Central memory CD4-positive, alpha-beta T cell (primary cell): ENCODE data around the gene PPFIA3.
"Not testable (repeated sequence)": the region's sequence is repeated elsewhere in the genome, so short reads cannot be mapped to it uniquely, and the experiment has no call there.

ENCODE experiments used
- DNase-seq: peaks from one replicate; pipeline ENCODE4 v3.0.0; 2022

The PPFIA3 gene

DNA sequence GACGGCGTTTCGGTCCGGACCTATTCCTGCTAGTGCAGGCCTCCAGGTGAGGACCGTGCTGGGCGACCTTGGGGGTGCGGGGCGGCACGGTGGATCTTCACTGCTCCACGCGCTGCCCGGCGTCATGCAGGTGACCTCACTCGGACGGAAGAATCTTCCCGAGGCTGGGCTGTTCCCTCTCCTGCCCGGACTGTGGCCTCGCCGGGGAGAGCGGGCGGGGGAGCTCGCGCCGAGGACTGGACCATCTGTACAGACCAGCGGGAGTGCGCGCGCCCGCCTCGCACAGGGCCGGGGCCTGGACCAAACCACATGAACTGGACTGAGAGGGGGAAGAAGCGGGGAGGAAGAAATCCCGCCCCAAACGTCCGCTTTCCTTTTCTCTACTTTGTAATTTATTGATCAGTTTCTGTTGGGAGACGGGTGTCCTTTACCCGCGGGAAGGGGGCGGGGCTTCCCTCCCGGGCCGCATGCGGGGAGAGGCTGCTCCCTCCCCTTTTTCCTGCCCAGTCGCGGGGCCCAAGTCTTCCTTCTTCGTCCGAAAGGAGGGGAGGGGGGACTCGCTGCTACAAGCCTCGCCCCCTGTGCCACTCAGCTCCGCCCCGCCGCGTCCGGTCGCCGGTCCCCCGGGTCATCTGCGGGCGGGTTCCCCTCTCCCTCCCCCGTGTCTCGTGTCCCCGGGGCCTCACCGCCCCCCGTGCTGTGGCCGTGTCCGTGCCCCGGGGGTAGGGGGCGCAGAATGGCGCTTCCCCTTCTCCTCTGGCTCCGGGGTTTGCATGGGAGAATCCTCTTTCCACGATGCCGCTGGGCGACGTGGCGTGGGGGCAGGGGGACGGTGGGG, 31.0 kb downstream of the PPFIA3 start:
- DNase-seq = no peak

DNA sequence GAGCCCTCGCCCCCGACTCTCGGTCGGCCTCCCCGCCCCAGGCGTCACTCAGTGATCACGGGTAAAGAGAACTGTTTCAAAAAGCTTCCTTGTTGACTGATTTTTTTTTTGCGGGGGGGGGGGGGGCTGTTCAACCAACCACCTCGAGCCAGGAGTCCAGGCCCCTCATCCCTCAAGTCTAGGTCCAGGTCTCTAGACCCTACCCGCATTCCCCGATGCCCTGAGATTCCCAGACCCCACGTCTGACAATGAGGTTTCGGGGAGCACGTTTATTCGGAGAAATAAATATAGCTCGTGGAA, 31.6 kb downstream of the PPFIA3 start:
- no peak for DNase-seq

DNA sequence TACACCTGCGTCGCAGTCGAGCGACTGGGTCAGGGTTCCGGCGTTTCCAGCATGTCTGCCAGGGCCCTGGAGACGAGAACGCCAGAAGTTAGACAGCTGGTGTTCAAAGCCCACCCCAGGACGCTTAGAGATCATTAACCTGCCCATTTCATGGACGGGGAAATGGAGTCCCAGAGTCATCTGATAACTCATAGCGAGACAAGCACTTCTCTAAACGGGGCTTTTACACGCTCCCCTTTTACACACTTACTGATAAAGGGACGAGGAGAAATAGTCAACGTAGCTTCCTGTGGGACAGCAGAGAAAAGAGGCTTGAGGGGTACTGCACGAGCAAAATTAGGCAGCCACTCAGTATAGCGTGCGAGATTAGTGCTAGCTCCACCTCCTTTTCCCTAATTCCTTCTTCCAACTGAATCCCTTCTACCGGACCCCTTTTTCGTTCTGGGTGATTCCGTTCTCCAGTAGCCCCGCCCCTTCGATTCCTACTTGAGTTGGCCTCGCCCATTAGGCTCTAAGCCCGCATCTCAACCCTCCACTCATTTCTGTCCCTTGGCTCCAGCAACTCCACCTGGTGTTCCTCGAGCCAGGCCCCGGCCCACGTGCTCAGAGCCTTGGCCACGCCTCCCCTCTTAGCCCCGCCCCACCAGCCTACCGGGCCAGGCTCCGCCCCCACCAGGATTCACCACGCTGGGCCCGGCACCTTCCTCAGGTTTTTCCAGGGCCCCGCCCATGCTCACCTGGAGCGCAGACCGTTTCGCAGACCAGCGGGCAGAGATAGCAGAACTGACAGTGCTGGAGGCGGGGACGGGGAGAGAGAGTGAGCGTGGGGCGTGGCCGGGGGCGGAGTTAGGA, 32.1 kb downstream of the PPFIA3 start:
- no peak for DNase-seq

DNA sequence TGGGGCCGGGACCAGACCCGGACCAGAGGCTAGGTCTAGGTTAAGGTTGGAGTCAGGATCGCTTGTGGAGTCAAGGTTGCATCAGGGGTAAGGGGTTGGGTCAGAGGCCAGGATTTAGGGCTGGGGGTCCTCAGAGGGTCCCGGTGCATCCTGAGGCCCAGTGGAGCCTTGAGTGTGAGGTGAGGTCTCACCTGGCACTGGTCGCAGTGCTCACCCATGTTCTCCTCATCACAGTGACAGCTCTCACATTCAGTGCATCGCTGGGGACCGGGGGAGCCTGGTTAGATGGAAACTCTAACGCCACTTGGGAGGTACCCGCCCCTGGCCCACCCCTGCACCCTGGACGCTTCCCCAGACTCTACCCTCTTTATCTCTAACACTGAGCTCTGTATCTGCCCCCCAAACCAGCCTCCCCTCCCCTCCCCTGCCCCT, 32.8 kb downstream of the PPFIA3 start:
- no peak for DNase-seq

DNA sequence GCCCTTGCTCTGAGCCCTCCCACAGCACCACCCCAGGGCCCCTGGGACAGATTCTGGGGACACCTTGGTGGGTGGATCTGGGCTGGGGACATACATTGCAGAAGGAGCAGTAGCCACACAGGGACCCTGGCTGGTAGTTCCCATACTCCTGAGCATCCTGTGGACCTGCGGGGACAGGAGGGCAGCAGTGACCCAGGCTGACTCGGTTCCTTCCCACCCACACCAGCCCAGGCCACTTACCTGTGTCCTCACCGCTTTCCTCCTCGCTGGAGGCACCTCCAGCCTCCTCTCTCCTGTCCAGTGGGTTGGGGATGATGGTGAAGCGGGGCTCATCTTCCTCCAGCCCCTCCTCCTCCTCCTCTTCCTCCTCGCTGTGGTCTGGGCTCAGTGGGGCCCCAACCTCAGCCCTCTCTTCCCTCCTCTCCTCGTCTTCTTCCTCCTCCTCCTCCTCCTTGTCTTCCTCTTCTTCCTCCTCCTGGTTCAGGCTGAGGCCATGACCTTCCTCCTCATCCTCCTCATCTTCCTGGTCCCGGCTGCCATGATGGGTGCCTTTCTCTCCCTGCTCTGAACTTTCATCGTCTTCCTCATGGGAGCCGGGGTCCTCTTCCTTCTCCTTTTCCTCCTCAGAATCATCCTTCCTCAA, 33.9 kb downstream of the PPFIA3 start:
- no peak for DNase-seq

DNA sequence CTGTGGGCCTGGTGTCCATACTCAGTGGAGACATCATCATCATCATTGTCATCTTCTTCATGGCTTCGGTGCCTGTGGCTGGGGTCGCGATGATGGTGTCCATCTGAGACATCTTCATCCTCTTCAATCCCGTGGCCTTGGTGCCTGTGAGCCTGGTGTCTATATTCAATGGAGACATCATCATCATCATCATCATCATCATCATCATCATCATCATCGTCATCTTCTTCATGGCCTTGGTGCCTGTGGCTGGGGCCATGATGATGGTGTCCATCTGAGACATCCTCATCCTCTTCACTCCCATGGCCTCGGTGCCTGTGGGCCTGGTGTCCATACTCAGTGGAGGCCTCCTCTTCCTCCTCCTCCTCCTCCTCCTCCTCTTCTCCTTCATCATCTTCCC, 34.9 kb downstream of the PPFIA3 start:
- no peak for DNase-seq

DNA sequence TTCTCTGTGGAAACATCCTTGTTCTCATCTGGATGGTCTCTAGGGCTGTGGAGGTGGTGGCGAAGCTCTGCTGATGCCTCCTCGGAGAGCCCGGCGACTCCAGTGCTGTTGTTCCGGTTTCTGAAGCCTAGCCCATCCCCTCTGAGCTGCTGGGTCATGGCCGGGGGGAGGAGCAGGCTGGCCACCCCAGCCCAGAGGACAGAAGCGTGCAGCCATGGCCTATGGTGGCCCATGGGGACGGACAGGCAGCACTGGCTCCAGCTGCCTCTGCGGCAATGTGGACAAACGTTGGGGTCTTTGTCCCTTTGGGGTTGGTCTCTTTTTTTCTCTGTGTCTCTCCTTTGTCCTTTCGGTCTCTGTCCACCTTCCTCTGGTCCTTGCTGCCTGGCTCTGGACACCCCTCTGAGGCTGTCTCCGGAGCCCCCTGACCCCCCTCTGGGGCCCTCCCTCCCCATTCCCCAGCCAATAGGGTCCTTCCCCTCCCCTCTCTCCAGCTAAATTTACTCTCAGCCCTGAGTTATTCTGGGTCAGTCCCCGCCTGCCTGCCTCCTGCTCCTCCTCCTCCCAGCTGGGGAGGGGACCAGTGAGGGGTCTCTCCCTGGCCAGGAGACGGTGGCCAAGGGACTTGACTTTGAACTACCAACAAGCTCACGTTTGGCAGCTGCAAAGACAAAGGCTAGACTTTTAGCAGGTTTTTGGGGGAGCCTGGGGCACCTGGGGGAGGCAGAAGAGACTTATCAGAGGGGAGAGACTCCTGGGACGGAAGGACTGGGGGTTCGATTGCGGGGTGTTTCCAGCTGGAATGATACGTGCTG, 35.9 kb downstream of the PPFIA3 start, which contains the start of gene HRC:
TSS of gene HRC (minus strand) at position 392 of the 815 bp plus-strand sequence. CDS start at position 233, 159 bp downstream.
- DNase-seq = no peak

DNA sequence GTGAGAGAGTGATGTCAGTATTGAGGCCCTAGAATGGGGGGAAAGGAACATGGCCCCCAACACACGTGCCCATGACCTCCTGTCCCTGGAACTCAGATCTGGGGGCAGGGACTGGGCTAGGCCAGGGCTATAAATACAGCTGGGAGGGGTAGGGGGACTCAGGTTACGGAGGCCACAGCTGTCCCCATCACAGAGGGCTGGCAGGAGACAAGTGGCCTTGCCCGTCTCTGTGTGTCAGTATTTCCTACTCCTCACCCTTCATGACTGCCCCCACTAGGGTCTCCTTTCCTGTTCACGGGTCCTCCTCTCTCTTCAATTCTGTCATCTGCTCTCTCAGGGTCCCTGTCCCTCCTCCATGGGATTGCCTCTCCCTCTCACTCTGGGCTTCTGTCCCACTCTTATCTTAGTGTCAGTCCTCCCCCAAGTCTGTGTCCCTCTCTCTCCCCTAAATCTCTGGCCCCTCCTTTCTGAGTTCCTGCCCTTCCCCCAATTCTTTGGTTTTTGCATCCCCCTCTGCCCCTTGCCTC, 36.5 kb downstream of the PPFIA3 start:
- DNase-seq = no peak

DNA sequence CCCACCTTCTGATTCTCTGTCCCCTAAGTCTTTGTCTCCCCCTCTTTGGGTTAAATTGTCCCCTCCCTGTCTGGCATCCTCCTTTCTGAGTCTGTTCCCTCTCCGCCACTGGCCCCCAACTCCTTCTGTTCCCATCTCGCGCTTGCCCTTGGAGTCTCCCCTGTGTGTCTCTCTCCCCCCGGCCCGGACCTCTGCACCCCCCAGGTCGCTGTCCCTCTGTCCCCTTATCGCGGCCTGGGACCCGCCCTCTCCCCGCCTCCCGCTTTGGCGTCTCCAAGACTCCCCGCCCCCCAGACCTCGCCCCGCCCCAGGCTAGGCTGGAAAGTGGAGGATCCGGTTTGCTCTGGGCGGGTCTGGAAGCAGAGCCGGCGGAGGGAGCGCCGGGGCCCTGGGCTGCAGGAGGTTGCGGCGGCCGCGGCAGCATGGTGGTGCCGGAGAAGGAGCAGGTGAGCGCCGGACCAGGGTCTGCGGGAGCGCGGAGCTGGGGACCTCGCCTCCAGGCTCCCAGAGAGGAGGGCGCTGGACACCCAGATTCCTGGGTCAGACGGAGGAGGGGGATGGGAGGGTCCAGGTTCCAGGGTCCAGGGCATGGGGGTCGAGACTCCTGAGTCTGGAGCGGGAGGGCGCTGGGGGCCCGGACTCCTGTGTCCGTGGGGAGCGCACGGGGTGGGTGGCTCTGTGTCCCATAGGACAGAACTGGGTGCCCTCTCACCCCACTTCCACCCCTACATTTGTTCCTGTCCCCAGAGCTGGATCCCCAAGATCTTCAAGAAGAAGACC, 38.3 kb downstream of the PPFIA3 start, which contains the start of gene TRPM4:
TSS of gene TRPM4 (plus strand) at position 348 of the 780 bp plus-strand sequence. CDS start at position 423, 75 bp downstream.
- no peak for DNase-seq

DNA sequence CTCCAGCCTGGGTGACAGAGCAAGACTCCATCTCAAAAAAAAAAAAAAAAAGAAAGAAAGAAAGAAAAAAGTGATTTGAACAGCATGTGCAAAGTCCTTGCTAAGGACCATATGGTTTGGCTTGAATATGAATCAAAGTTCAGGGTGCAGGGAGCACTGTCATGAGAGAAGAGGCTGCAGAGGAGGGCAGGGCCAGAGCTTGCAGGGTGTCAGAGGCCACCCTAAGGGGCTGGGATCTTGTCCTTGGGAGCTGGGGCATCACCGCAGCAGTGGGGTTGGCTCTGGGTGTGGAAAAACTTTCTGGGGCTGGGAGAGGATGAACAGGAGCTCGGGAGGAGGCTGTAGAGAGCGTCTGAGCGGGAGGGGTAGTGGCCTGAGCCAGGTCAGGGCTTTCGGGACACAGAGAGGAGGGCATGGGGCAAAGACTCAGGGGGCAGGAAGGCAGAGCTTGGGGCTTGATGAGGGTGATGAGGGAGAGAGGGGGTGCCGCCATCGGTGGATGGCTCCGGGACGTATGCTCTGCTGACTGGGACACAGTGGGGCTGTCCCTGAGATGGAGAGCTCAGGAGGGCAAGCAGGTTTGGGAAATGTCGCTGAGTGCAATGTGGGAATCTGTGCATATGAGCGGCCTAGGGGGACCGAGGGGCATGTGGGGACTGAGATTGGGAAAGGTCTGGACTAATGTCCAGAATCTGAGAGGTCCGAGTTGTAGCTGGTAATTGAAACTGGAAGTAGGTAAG, 41.3 kb downstream of the PPFIA3 start:
- DNase-seq = no peak

DNA sequence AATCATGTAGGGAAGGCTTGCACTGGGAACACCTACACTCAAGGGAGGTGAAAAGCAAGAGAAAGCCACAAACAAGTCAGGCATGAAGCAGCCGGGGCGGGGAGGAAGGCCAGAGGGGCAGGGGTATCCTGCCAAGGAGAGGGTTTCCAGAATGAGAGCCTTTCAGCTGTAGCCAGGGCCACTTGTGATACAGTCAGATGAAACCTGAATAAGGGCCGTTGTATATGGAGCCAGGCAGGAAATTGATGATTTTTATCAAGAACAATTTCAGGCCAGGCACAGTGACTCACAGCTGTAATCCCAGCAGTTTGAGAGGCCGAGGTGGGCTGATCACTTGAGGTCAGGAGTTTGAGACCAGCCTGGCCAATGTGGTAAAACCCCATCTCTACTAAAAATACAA, 42.6 kb downstream of the PPFIA3 start:
- no peak for DNase-seq

DNA sequence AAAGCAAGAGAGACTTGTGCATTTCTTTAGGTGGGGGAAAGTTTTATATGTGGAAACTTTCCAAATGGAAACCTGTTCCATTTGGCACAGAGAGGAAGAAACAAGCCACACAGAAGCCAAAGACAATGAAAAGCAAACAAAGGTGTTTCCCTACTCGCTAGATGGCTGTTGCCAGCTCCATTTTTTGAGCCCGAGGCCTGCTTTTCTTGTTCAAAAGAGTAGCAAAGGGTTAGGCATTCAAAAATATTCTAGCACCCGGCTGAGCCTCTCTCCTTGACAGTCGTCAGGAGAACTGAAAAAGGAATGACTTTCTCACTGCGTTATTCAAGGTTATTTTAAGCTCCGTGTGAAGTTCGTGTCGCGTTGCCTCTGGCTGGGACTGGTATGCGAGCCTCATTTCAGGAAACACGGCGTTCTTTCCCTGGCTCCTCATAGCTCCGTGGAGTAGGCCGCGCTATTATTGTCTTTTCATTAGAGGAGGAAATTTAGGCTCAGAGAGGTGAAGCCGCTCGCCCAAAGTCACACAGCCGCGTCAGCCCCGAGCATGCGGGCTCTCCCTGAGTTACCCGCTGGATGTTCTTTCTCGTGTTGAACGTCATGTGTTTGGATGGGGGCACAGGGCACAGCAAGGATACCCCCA, 45.9 kb downstream of the PPFIA3 start:
- DNase-seq = no peak

DNA sequence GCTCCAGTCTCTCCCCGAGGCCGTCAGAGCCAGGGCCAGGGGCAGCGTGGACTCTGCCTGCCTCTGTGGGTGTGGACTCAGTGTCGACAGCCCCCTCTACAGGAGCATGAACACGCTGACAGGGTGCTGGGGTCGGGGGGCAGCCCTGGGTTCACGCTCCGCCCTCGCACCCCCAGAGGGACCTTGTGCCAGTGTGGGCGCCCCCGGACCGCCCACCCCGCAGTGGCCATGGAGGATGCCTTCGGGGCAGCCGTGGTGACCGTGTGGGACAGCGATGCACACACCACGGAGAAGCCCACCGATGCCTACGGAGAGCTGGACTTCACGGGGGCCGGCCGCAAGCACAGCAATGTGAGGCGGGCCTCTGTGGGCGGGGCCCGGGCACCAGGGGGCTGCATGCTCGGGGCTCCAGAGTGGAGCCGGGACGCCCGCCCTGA, 46.5 kb downstream of the PPFIA3 start:
- no peak for DNase-seq

DNA sequence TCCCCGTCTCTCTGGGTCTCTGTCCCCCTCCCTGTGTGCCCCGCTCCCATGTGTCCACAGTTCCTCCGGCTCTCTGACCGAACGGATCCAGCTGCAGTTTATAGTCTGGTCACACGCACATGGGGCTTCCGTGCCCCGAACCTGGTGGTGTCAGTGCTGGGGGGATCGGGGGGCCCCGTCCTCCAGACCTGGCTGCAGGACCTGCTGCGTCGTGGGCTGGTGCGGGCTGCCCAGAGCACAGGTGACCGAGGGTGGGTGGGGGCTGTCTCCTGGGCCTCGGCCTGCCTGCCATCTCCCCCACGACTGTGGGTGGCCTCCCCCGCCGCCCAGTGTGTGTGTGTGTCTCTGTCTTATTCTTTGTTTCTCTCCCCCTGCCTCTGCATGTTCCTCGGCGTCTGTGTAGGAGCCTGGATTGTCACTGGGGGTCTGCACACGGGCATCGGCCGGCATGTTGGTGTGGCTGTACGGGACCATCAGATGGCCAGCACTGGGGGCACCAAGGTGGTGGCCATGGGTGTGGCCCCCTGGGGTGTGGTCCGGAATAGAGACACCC, 48.6 kb downstream of the PPFIA3 start:
- DNase-seq = no peak

DNA sequence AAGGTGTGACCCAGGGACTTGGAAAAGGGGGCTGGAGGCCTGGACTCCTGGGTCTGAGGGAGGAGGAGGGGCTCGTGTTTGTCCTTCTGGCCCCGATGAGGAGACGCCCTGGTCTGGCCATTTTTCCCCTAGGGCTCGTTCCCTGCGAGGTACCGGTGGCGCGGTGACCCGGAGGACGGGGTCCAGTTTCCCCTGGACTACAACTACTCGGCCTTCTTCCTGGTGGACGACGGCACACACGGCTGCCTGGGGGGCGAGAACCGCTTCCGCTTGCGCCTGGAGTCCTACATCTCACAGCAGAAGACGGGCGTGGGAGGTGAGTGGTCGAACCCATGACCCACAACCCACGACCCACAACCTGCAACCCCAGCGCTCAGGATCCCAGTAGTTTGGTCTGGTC, 49.1 kb downstream of the PPFIA3 start:
- no peak for DNase-seq

DNA sequence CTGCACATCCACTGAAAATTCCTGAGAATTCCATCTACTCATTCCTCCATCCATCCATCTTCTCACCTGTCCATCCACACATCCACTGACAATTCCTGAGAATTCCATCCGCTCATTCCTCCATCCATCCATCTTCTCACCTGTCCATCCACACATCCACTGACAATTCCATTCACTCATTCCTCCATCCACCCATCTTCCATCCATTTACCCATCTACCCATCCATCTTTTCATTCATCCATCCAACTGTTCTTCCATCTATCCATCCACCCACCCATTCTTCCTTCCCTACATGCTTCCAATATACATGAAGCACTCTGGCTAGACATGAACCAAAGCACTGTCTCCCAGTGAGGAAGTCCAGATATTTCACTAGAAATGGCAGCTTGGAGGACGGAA, 53.9 kb downstream of the PPFIA3 start:
- DNase-seq = no peak

DNA sequence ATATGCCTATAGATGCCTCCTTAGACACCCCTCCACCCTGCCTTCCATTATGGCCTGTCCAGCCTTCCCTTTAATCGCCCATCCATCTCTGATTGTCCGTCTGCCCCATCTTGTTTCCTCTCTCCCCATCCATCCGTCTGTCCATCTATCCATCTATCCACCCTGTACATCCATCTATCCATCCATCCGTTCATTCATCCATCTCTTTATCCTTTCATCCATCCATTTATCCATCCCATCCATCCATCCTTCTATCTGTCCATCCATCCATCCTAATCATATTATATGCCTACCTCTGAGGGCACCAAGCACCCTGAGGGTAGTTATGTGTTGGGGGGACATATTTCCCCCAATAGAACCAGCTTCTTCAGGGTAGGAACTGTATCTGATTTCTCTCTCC, 61.3 kb downstream of the PPFIA3 start:
- no peak for DNase-seq

DNA sequence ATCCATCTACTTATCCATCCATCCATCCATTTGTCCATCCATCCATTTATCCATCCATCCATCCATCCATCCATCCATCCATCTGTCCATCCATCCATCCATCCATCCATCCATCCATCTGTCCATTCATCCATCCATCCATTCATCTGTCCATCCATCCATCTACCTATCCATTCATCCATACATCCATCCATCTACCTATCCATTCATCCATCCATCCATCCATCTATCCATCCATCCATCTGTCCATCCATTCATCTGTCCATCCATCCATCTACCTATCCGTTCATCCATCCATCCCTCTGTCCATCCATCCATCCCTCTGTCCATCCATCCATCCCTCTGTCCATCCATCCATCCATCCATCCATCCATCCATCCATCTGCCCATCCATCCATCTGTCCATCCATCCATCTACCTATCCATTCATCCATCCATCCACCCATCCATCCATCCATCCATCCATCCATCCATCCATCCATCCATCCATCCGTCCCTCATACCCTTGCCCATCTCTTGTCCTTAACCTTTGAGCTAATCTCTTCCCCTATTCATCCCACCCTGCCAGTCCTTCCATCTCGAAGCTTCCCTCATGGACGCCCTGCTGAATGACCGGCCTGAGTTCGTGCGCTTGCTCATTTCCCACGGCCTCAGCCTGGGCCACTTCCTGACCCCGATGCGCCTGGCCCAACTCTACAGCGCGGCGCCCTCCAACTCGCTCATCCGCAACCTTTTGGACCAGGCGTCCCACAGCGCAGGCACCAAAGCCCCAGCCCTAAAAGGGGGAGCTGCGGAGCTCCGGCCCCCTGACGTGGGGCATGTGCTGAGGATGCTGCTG, 62.9 kb downstream of the PPFIA3 start:
- not testable (repeated sequence) for DNase-seq
